Esophagus muscularis mucosa (tissue), 3 donors: ENCODE results near the gene OR52E4.

Experiments
- POLR2A ChIP-seq: fragments of 450-650 bp; IDR thresholded peaks from one replicate; pipeline ENCODE4 v1.6.1; 2017; ENCODE audit warnings: antibody characterized with exemption, moderate library complexity, mild to moderate bottlenecking, low read depth
- TF ChIP-seq, protein P1 (sequence below), 3 experiments: fragments of 200-600 bp in 2 of 3; fragments of 450-650 bp in 1 of 3; sonication (generic) in 2 of 3; IDR thresholded peaks; one replicate each; pipeline ENCODE4 v1.5.1; 2017 to 2019; ENCODE audit warnings: antibody characterized with exemption in 3 of 3, mild to moderate bottlenecking in 2 of 3, moderate library complexity in 1 of 3

DNA sequence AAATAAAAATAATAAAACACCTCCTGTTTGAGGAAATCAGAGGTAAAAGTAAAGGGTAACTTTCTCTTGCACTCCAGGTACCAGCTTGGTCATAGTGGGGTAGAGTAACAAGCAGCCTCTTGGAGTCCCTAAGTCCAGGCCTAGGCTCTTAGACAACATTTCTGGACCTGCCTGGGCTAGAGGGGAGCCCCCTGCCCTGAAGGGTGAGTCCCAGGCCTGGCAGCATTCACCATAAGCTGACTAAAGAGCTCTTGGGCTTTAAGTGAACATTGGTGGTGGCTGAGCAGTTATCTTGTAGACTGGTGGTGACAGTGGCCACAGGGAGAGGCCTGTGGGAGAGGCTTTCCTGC lies 43.0 kb downstream of the OR52E4 start:
- TF ChIP-seq, protein P1, sequence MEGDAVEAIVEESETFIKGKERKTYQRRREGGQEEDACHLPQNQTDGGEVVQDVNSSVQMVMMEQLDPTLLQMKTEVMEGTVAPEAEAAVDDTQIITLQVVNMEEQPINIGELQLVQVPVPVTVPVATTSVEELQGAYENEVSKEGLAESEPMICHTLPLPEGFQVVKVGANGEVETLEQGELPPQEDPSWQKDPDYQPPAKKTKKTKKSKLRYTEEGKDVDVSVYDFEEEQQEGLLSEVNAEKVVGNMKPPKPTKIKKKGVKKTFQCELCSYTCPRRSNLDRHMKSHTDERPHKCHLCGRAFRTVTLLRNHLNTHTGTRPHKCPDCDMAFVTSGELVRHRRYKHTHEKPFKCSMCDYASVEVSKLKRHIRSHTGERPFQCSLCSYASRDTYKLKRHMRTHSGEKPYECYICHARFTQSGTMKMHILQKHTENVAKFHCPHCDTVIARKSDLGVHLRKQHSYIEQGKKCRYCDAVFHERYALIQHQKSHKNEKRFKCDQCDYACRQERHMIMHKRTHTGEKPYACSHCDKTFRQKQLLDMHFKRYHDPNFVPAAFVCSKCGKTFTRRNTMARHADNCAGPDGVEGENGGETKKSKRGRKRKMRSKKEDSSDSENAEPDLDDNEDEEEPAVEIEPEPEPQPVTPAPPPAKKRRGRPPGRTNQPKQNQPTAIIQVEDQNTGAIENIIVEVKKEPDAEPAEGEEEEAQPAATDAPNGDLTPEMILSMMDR (IDR thresholded peaks at IDR 0.05), result no peak
- TF ChIP-seq POLR2A, result no peak
